ENCODE data around the gene OPA1. TPM values are rescaled to one million over a fixed set of nuclear protein-coding genes. Genes with fewer than 3 reads are reported as not detected.
A peak's percentile ranks its signal among the peaks of the same experiment; 100 is the strongest.

OPA1 gene
- total RNA-seq, 4 donors from 2014 or later = 37.7 to 44.7 (median 40.4) TPM

GRCh38 chr3:193586526-193586925 lies 6.5 kb upstream of the OPA1 start:
- Histone ChIP-seq H3K36me3 (no peaks in the 10 kb centered on the region), H3K27ac (no peak overlapping the region), H3K9me3 (no peaks in the 10 kb centered on the region), H3K4me1 (no peaks in the 10 kb centered on the region), H3K4me3 (no peak overlapping the region), H3K27me3 (no peaks in the 10 kb centered on the region)
- TF ChIP-seq EP300 (IDR thresholded peaks at IDR 0.05) = no peak
- no peak for TF ChIP-seq POLR2A (IDR thresholded peaks at IDR 0.05)
- no peak for TF ChIP-seq CTCF (IDR thresholded peaks at IDR 0.05)
- DNase-seq (ENCODE audit: low spot score in 2 of 2) = no peak

- Histone ChIP-seq H3K36me3 (no peaks in the 10 kb centered on the region), H3K4me3 (no peak overlapping the region), H3K27me3 (no peaks in the 10 kb centered on the region), H3K4me1 (peaks cover 0 to 12% (median 4%) of the 10 kb centered on the region in 4 donors), H3K9me3 (no peaks in the 10 kb centered on the region), H3K27ac (no peak overlapping the region)
- DNase-seq (ENCODE audit: low spot score in 2 of 2) = no peak
- WGBS, 2 donors = 64 to 74% methylated on average over 1 of the region's 1 CpG
- TF ChIP-seq CTCF (IDR thresholded peaks at IDR 0.05) = no peak
- no peak for TF ChIP-seq POLR2A (IDR thresholded peaks at IDR 0.05)
- no peak for TF ChIP-seq EP300 (IDR thresholded peaks at IDR 0.05)
Measured at GRCh38 chr3:193589129-193589528, 3.9 kb upstream of the OPA1 start.

GRCh38 chr3:193589616-193590015 lies 3.4 kb upstream of the OPA1 start:
- WGBS, 2 donors = 42 to 43% methylated on average over 1 of the region's 1 CpG
- Histone ChIP-seq H3K27me3 (no peaks in the 10 kb centered on the region), H3K4me3 (no peak overlapping the region), H3K27ac (no peak overlapping the region), H3K4me1 (peaks cover 0 to 17% (median 9%) of the 10 kb centered on the region in 4 donors), H3K36me3 (no peaks in the 10 kb centered on the region), H3K9me3 (no peaks in the 10 kb centered on the region)
- TF ChIP-seq CTCF (IDR thresholded peaks at IDR 0.05) (no peak), POLR2A (IDR thresholded peaks at IDR 0.05) (no peak), EP300 (IDR thresholded peaks at IDR 0.05) (no peak)
- DNase-seq (ENCODE audit: low spot score in 2 of 2) = no peak

GRCh38 chr3:193590088-193590856 lies 2.7 kb upstream of the OPA1 start:
- H3K9me3 ChIP-seq = no peaks in the 10 kb centered on the region
- 72 to 73% methylated on average over 6 of the region's 6 CpGs for WGBS, 2 donors
- H3K27me3 ChIP-seq = no peaks in the 10 kb centered on the region
- H3K27ac ChIP-seq = no peak overlapping the region
- no peak overlapping the region for H3K4me3 ChIP-seq
- H3K36me3 ChIP-seq = no peaks in the 10 kb centered on the region
- H3K4me1 ChIP-seq = peaks cover 0 to 23% (median 16%) of the 10 kb centered on the region in 4 donors
- no peak for DNase-seq (ENCODE audit: low spot score in 2 of 2)
- no peak for TF ChIP-seq POLR2A (IDR thresholded peaks at IDR 0.05)
- TF ChIP-seq CTCF (IDR thresholded peaks at IDR 0.05) = no peak
- TF ChIP-seq EP300 (IDR thresholded peaks at IDR 0.05) = no peak

GRCh38 chr3:193593668-193594030 lies 641 bp downstream of the OPA1 start:
- H3K27me3 ChIP-seq = no peaks in the 10 kb centered on the region
- peak overlapping the region; percentile 78 to 87 (median 85) for H3K4me3 ChIP-seq
- H3K9me3 ChIP-seq = no peaks in the 10 kb centered on the region
- no peak for DNase-seq (ENCODE audit: low spot score in 2 of 2)
- peaks cover 0 to 46% (median 17%) of the 10 kb centered on the region in 4 donors for H3K4me1 ChIP-seq
- TF ChIP-seq POLR2A (IDR thresholded peaks at IDR 0.05) = no peak
- TF ChIP-seq CTCF (IDR thresholded peaks at IDR 0.05) = no peak
- no peak for TF ChIP-seq EP300 (IDR thresholded peaks at IDR 0.05)
- peak overlapping the region; percentile 55 to 91 (median 86) for H3K27ac ChIP-seq
- 0 to 1% methylated on average over 11 of the region's 11 CpGs for WGBS, 2 donors
- peaks cover 0 to 12% (median 0%) of the 10 kb centered on the region in 3 donors for H3K36me3 ChIP-seq
